Measurements from ENCODE around the gene THUMPD3.
A peak's percentile ranks its signal among the peaks of the same experiment; 100 is the strongest.

Gene THUMPD3

GRCh38 chr3:9362731-9363530 is at the start of gene THUMPD3:
TSS of gene THUMPD3 (plus strand) at chr3:9363054. CDS start at chr3:9365069, 2,015 bp downstream.
- H3K4me3 ChIP-seq (replicated peaks; ENCODE audit: low read depth, low read length), result peak within 1 kb of the TSS; percentile 73
- no peak for TF ChIP-seq CTCF (IDR thresholded peaks at IDR 0.05; ENCODE audit: low read depth, low read length, missing control alignments)
- peak; percentile 74 for DNase-seq (ENCODE audit: extremely low read depth, low read depth)

GRCh38 chr3:9314796-9315195 is 48.1 kb upstream of the THUMPD3 start:
- DNase-seq (ENCODE audit: extremely low read depth, low read depth), result no peak
- H3K4me3 ChIP-seq (replicated peaks; ENCODE audit: low read depth, low read length), result no peak overlapping the region
- TF ChIP-seq CTCF (IDR thresholded peaks at IDR 0.05; ENCODE audit: low read depth, low read length, missing control alignments), result no peak

GRCh38 chr3:9316881-9317361 is 45.9 kb upstream of the THUMPD3 start:
- no peak for TF ChIP-seq CTCF (IDR thresholded peaks at IDR 0.05; ENCODE audit: low read depth, low read length, missing control alignments)
- peak; percentile 19 for DNase-seq (ENCODE audit: extremely low read depth, low read depth)
- peak overlapping the region; percentile 0; the same call in 1 of the 2 replicates for H3K4me3 ChIP-seq (replicated peaks; ENCODE audit: low read depth, low read length)

GRCh38 chr3:9322780-9323179 is 40.1 kb upstream of the THUMPD3 start:
- H3K4me3 ChIP-seq (replicated peaks; ENCODE audit: low read depth, low read length), result no peak overlapping the region
- TF ChIP-seq CTCF (IDR thresholded peaks at IDR 0.05; ENCODE audit: low read depth, low read length, missing control alignments), result no peak

GRCh38 chr3:9324944-9325343 is 37.9 kb upstream of the THUMPD3 start:
- H3K4me3 ChIP-seq (replicated peaks; ENCODE audit: low read depth, low read length), result no peak overlapping the region

More at GRCh38 chr3:9322780-9323179, 40.1 kb upstream of the THUMPD3 start:
- DNase-seq (ENCODE audit: extremely low read depth, low read depth), result no peak

GRCh38 chr3:9327578-9327977 is 35.3 kb upstream of the THUMPD3 start:
- H3K4me3 ChIP-seq (replicated peaks; ENCODE audit: low read depth, low read length), result no peak overlapping the region
- no peak for DNase-seq (ENCODE audit: extremely low read depth, low read depth)
- TF ChIP-seq CTCF (IDR thresholded peaks at IDR 0.05; ENCODE audit: low read depth, low read length, missing control alignments), result no peak

More at GRCh38 chr3:9324944-9325343, 37.9 kb upstream of the THUMPD3 start:
- TF ChIP-seq CTCF (IDR thresholded peaks at IDR 0.05; ENCODE audit: low read depth, low read length, missing control alignments), result no peak
- DNase-seq (ENCODE audit: extremely low read depth, low read depth), result no peak

Measured in HFF-Myc (cell line).